SK-N-SH treated with all-trans-retinoic acid at 6 μM for 48 hours (cell line): ENCODE data around the gene RPLP1.

Experiments used
- ATAC-seq: fragments of 200-7000 bp; cut with Tn5 transposase; 3 replicates; pipeline ENCODE4 v1.9.1; 2020; ENCODE audit warnings: mild to moderate bottlenecking, moderate library complexity
- ARNTL ChIP-seq: fragments of 450-650 bp; formaldehyde crosslinking; IDR thresholded peaks from 2 replicates; pipeline ENCODE4 v1.5.0; 2020; ENCODE audit warnings: low read depth, mild to moderate bottlenecking, moderate library complexity, borderline replicate concordance
- CSDC2 ChIP-seq: fragments of 250-450 bp; sonication (Bioruptor Pico); IDR thresholded peaks from 2 replicates; pipeline ENCODE4 v1.5.0; 2020; ENCODE audit warnings: mild to moderate bottlenecking, moderate library complexity
- GLIS3 ChIP-seq: fragments of 250-450 bp; sonication (Bioruptor Pico); IDR thresholded peaks from 2 replicates; pipeline ENCODE4 v1.5.0; 2020; ENCODE audit warnings: mild to moderate bottlenecking, moderate library complexity
- ISL1 ChIP-seq: fragments of 250-450 bp; sonication (Bioruptor Pico); IDR thresholded peaks from 2 replicates; pipeline ENCODE4 v2.1.2; 2022; ENCODE audit warnings: mild to moderate bottlenecking, moderate library complexity
- OSR1 ChIP-seq: fragments of 250-450 bp; sonication (Bioruptor Pico); IDR thresholded peaks from 2 replicates; pipeline ENCODE4 v1.8.0; 2022; ENCODE audit warnings: moderate library complexity, mild to moderate bottlenecking, inconsistent platforms
- PPARA ChIP-seq: fragments of 250-450 bp; sonication (Bioruptor Pico); IDR thresholded peaks from 2 replicates; pipeline ENCODE4 v1.5.0; 2020; ENCODE audit warnings: mild to moderate bottlenecking, borderline replicate concordance
- RARB ChIP-seq: fragments of 250-450 bp; sonication (Bioruptor Pico); IDR thresholded peaks from 2 replicates; pipeline ENCODE4 v1.8.0; 2021; ENCODE audit warnings: mild to moderate bottlenecking, moderate library complexity
- TCF4 ChIP-seq: fragments of 250-450 bp; sonication (Bioruptor Pico); IDR thresholded peaks from 2 replicates; pipeline ENCODE4 v1.8.0; 2021; ENCODE audit warnings: mild to moderate bottlenecking, moderate library complexity, borderline replicate concordance
- TOX ChIP-seq: fragments of 250-450 bp; sonication (Bioruptor Pico); IDR thresholded peaks from 2 replicates; pipeline ENCODE4 v1.8.0; 2021; ENCODE audit warnings: mild to moderate bottlenecking, moderate library complexity, borderline replicate concordance
- ZC3H10 ChIP-seq: fragments of 250-450 bp; sonication (Bioruptor Pico); IDR thresholded peaks from 2 replicates; pipeline ENCODE4 v1.5.1; 2021; ENCODE audit warnings: mild to moderate bottlenecking, moderate library complexity
- ZFP3 ChIP-seq: fragments of 250-450 bp; sonication (Bioruptor Pico); IDR thresholded peaks from 2 replicates; pipeline ENCODE4 v1.5.0; 2020; ENCODE audit warnings: mild to moderate bottlenecking, moderate library complexity
- ZFP30 ChIP-seq: fragments of 450-650 bp; formaldehyde crosslinking; IDR thresholded peaks from 2 replicates; pipeline ENCODE4 v1.5.0; 2022; ENCODE audit warnings: mild to moderate bottlenecking, moderate library complexity
- ZNF565 ChIP-seq: fragments of 450-650 bp; formaldehyde crosslinking; conservative IDR thresholded peaks from 2 replicates; pipeline ENCODE4 v1.5.0; 2020; ENCODE audit warnings: low read depth, mild to moderate bottlenecking, moderate library complexity
- ZNF70 ChIP-seq: fragments of 450-650 bp; formaldehyde crosslinking; IDR thresholded peaks from 2 replicates; pipeline ENCODE4 v1.5.0; 2020; ENCODE audit warnings: mild to moderate bottlenecking, moderate library complexity
- ZNF8 ChIP-seq: fragments of 450-650 bp; formaldehyde crosslinking; IDR thresholded peaks from 2 replicates; pipeline ENCODE4 v1.5.0; 2020; ENCODE audit warnings: mild to moderate bottlenecking, moderate library complexity
- TF ChIP-seq, protein P1 (sequence below): fragments of 250-450 bp; sonication (Bioruptor Pico); IDR thresholded peaks from 2 replicates; pipeline ENCODE4 v1.8.0; 2020; ENCODE audit warnings: mild to moderate bottlenecking, moderate library complexity, borderline replicate concordance
- TF ChIP-seq, protein P2 (sequence below): fragments of 250-450 bp; sonication (Bioruptor Pico); IDR thresholded peaks from 2 replicates; pipeline ENCODE4 v1.5.1; 2020; ENCODE audit warnings: low read depth, mild to moderate bottlenecking, moderate library complexity
- TF ChIP-seq, protein P3 (sequence below): fragments of 250-450 bp; sonication (Bioruptor Pico); IDR thresholded peaks from 2 replicates; pipeline ENCODE4 v1.8.0; 2021; ENCODE audit warnings: low read depth, mild to moderate bottlenecking, moderate library complexity, borderline replicate concordance
- TF ChIP-seq, protein P4 (sequence below): fragments of 250-450 bp; sonication (Bioruptor Pico); IDR thresholded peaks from 2 replicates; pipeline ENCODE4 v1.5.0; 2020; ENCODE audit warnings: mild to moderate bottlenecking, moderate library complexity
- TF ChIP-seq, protein P5 (sequence below): fragments of 250-450 bp; sonication (Bioruptor Pico); IDR thresholded peaks from 2 replicates; pipeline ENCODE4 v1.5.1; 2021; ENCODE audit warnings: mild to moderate bottlenecking, moderate library complexity

RPLP1 gene

DNA sequence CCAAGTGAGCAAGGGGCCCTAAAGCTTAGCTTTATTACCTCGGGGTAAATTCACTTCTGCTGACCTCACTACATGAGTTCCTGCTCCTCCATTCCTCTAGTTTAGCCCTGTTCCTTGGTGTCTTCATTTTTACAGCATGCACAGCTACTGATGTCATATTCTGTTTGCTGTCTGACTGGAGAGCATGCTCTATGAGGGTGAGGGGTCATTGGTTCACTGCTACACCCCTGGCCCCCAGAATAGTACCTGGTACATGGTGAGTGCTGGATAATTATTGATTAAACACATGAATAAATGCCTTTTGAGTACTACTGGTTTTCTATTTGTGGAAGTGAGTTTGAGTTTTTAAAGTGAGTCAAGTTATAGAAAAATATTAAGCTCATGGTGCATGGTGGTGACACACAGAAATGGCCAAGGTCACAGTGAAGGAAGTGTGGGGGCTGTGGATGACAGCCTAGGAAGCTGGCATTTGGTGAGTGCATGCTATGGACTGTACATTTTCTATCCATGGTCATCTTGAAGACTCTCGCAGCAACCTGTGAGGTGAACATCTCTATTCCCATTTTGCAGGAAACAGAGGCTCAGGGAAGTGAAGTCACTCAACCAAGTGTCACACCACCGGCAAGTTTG, 34.0 kb downstream of the RPLP1 start:
- ATAC-seq = no peak
- no peak for TF ChIP-seq ZNF8 (CRISPR knock-in tag)
- TF ChIP-seq RARB (CRISPR knock-in tag) = no peak
- no peak for TF ChIP-seq TCF4 (CRISPR knock-in tag)
- TF ChIP-seq, protein P1, sequence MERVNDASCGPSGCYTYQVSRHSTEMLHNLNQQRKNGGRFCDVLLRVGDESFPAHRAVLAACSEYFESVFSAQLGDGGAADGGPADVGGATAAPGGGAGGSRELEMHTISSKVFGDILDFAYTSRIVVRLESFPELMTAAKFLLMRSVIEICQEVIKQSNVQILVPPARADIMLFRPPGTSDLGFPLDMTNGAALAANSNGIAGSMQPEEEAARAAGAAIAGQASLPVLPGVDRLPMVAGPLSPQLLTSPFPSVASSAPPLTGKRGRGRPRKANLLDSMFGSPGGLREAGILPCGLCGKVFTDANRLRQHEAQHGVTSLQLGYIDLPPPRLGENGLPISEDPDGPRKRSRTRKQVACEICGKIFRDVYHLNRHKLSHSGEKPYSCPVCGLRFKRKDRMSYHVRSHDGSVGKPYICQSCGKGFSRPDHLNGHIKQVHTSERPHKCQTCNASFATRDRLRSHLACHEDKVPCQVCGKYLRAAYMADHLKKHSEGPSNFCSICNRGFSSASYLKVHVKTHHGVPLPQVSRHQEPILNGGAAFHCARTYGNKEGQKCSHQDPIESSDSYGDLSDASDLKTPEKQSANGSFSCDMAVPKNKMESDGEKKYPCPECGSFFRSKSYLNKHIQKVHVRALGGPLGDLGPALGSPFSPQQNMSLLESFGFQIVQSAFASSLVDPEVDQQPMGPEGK (CRISPR knock-in tag) = no peak
- no peak for TF ChIP-seq ZNF70
- no peak for TF ChIP-seq PPARA (CRISPR knock-in tag)
- no peak for TF ChIP-seq GLIS3 (CRISPR knock-in tag)
- no peak for TF ChIP-seq ZC3H10
- TF ChIP-seq, protein P2, sequence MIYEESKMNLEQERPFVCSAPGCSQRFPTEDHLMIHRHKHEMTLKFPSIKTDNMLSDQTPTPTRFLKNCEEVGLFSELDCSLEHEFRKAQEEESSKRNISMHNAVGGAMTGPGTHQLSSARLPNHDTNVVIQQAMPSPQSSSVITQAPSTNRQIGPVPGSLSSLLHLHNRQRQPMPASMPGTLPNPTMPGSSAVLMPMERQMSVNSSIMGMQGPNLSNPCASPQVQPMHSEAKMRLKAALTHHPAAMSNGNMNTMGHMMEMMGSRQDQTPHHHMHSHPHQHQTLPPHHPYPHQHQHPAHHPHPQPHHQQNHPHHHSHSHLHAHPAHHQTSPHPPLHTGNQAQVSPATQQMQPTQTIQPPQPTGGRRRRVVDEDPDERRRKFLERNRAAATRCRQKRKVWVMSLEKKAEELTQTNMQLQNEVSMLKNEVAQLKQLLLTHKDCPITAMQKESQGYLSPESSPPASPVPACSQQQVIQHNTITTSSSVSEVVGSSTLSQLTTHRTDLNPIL (CRISPR knock-in tag) = no peak
- TF ChIP-seq ZNF565 = no peak
- TF ChIP-seq, protein P3, sequence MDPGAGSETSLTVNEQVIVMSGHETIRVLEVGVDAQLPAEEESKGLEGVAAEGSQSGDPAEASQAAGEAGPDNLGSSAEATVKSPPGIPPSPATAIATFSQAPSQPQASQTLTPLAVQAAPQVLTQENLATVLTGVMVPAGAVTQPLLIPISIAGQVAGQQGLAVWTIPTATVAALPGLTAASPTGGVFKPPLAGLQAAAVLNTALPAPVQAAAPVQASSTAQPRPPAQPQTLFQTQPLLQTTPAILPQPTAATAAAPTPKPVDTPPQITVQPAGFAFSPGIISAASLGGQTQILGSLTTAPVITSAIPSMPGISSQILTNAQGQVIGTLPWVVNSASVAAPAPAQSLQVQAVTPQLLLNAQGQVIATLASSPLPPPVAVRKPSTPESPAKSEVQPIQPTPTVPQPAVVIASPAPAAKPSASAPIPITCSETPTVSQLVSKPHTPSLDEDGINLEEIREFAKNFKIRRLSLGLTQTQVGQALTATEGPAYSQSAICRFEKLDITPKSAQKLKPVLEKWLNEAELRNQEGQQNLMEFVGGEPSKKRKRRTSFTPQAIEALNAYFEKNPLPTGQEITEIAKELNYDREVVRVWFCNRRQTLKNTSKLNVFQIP (CRISPR knock-in tag) = no peak
- no peak for TF ChIP-seq ZFP30
- TF ChIP-seq, protein P4, sequence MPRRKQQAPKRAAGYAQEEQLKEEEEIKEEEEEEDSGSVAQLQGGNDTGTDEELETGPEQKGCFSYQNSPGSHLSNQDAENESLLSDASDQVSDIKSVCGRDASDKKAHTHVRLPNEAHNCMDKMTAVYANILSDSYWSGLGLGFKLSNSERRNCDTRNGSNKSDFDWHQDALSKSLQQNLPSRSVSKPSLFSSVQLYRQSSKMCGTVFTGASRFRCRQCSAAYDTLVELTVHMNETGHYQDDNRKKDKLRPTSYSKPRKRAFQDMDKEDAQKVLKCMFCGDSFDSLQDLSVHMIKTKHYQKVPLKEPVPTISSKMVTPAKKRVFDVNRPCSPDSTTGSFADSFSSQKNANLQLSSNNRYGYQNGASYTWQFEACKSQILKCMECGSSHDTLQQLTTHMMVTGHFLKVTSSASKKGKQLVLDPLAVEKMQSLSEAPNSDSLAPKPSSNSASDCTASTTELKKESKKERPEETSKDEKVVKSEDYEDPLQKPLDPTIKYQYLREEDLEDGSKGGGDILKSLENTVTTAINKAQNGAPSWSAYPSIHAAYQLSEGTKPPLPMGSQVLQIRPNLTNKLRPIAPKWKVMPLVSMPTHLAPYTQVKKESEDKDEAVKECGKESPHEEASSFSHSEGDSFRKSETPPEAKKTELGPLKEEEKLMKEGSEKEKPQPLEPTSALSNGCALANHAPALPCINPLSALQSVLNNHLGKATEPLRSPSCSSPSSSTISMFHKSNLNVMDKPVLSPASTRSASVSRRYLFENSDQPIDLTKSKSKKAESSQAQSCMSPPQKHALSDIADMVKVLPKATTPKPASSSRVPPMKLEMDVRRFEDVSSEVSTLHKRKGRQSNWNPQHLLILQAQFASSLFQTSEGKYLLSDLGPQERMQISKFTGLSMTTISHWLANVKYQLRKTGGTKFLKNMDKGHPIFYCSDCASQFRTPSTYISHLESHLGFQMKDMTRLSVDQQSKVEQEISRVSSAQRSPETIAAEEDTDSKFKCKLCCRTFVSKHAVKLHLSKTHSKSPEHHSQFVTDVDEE (CRISPR knock-in tag) = no peak
- TF ChIP-seq, protein P5, sequence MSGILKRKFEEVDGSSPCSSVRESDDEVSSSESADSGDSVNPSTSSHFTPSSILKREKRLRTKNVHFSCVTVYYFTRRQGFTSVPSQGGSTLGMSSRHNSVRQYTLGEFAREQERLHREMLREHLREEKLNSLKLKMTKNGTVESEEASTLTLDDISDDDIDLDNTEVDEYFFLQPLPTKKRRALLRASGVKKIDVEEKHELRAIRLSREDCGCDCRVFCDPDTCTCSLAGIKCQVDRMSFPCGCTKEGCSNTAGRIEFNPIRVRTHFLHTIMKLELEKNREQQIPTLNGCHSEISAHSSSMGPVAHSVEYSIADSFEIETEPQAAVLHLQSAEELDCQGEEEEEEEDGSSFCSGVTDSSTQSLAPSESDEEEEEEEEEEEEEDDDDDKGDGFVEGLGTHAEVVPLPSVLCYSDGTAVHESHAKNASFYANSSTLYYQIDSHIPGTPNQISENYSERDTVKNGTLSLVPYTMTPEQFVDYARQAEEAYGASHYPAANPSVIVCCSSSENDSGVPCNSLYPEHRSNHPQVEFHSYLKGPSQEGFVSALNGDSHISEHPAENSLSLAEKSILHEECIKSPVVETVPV = no peak

DNA sequence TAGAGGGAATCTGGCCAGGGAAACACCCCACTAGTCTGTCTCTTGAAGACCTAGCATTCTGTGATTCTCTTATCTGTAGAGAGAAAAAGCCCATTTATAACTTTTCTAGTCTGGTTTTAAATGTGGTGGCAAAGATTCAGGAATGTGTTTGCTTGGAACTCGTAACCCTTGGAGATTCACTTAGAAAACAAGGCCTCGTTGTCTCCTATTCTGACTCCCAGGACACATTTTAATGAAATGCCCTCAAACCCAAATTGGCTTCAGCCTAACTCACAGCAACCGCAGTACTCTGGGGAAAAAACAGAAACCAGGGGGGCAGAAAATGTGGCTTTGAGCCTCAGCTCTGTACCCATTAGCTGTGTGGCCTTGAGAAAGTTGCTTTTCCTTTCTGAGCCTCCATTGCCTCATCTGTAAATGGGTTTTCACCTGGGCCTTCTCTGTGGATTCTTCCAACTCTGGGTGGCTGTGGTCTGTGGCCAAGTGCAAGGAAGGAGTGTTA, 36.5 kb downstream of the RPLP1 start:
- TF ChIP-seq, protein P4 (CRISPR knock-in tag) = no peak
- TF ChIP-seq ZNF565 (no peak), ZNF70 (no peak), ZFP3 (CRISPR knock-in tag) (no peak), CSDC2 (no peak), PPARA (CRISPR knock-in tag) (no peak), ISL1 (CRISPR knock-in tag) (no peak), OSR1 (CRISPR knock-in tag) (no peak), ARNTL (CRISPR knock-in tag) (no peak), TOX (CRISPR knock-in tag) (no peak)
- TF ChIP-seq, protein P5 = no peak
- TF ChIP-seq, protein P1 (CRISPR knock-in tag) = no peak
- TF ChIP-seq, all 23 proteins: peak for 0
- ATAC-seq = no peak
